Stimulated activated CD8-positive, alpha-beta memory T cell treated with anti-CD3 and anti-CD28 coated beads, Interleukin-15, amount 100 ng/mL, for 24 hours (primary cell): Measurements from ENCODE around the gene HYAL1.
"Not testable (repeated sequence)": the region's sequence is repeated elsewhere in the genome, so short reads cannot be mapped to it uniquely, and the experiment has no call there.

Experiments used
- DNase-seq: peaks from one replicate; pipeline ENCODE4 v3.0.0-alpha.2; 2020; ENCODE audit warnings: low read depth

HYAL1 gene

GRCh38 chr3:50318615-50319014, 15.2 kb upstream of the HYAL1 start:
- DNase-seq, result no peak

GRCh38 chr3:50318163-50318562, 14.8 kb upstream of the HYAL1 start:
- DNase-seq, result no peak

DNA sequence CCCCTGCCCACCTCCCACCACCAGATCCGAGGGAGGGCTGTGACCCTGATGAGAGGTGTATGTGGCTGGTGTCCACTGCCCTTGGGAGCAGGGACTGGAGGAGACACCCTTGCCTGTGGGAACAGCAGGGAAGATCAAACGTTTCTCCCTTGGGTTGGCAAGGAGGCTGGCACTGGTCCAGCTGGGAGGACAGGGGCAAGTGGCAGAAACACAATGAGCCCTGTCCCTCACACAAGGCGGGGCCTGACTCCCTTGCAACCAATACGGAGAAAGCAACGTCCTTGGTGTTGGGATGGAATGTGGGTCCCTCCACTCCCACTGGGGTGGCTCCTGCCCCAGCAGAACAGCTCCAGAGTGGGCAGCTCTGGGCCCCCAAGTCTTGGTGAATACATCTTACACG, 13.9 kb upstream of the HYAL1 start:
- DNase-seq, result no peak

DNA sequence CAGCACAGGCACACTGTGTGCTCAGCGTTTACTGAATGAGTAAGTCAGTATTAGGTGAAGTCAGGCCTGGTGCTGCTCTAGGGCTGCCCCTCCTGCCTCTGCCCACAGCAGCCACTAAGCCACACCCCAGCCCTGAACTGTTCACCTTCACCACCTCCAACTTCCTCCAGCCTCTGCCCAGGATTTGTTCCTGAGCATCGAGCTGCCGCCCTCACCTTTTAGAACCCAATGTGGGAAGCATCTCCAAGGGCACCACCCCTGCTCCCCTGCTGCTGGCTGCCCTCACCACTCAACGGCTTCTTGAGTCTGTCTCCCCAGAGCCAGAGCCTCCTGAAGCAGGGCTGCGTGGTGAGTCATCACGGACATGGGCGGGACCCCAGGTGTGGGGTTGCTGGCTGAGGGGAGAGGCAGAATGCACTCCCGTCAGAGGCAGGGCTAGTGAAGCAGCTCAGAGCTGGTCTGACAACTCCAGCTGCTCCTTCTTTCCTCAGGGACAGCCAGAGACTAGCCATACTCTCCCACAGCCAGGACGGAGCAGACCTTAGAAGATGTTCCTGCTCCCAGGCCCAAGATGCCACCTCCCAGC, 13.4 kb upstream of the HYAL1 start:
- peak; percentile 28 for DNase-seq

GRCh38 chr3:50314816-50315215, 11.4 kb upstream of the HYAL1 start:
- no peak for DNase-seq

- DNase-seq, result no peak
Observed at GRCh38 chr3:50314342-50314741, 11.0 kb upstream of the HYAL1 start.

GRCh38 chr3:50312041-50312440, 8.7 kb upstream of the HYAL1 start:
- not testable (repeated sequence) for DNase-seq

GRCh38 chr3:50304601-50305000, 1.2 kb upstream of the HYAL1 start:
- DNase-seq, result no peak

DNA sequence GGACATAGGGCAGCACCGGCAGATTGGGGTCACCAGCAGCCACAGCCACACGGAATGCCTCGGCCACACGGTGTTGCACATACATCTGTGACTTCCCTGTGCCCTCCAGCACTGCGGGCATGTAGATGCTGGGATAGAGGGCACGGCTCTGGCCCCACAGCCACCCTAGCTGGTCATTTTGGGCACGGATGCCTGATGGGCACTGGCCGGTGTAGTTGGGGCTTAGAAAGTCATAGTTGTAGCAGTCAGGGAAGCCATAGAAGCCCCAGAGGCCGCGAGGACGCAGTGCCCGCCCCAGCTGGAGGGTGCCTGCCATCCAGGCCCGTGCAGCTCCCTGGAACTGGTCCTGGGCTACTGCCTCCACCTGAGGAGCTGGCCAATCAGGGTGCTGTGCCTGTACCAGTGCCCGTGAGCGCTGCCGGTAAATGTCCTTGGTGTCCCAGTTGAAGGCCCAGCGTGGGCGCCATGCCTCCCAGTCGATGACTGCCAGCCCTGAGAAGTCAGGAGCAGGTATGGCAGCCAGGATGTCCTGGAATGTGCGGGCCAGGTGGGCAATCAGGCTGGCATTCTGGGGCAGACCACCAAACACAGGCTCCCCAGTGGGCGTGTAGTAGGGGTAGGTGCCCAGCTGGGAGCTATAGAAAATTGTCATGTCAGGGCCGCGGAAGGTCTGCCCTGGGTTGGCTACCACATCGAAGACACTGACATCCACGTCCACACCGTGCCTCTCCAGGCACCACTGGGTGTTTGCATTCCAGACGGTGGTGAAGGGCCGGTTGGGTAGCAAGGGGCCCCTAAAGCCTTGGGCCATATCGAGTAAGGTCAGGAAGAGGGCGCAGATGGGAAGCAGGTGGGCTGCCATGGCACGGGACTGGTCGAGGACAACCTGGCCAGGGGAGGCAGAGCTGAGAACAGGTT, 1.0 kb downstream of the HYAL1 start:
- DNase-seq, result no peak

DNA sequence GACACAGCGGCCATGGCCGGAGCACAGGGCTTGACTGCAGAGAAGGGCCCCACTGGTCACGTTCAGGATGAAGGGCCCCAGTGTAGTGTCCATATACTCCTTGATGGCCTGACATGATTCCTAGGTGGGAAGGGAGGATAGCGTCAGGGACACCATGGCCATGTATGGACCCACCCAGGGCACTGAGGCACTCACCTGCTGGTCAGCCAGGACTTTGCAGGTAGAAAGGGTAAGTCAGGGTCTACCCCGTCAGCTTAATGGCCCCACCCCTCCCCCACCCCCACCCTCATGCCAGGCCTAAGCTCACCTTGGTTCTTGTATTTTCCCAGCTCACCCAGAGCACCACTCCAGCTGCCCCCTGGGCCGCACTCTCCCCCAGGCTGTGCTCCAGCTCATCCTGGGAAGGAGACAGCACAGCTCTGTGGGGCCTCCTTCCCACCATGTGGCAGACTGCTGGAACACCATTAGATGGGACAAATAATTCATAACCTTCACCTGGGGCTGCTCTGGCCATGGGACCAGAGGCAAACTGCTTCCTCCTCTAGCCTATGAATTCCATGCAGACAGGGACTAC, 2.6 kb downstream of the HYAL1 start:
- DNase-seq, result no peak

DNA sequence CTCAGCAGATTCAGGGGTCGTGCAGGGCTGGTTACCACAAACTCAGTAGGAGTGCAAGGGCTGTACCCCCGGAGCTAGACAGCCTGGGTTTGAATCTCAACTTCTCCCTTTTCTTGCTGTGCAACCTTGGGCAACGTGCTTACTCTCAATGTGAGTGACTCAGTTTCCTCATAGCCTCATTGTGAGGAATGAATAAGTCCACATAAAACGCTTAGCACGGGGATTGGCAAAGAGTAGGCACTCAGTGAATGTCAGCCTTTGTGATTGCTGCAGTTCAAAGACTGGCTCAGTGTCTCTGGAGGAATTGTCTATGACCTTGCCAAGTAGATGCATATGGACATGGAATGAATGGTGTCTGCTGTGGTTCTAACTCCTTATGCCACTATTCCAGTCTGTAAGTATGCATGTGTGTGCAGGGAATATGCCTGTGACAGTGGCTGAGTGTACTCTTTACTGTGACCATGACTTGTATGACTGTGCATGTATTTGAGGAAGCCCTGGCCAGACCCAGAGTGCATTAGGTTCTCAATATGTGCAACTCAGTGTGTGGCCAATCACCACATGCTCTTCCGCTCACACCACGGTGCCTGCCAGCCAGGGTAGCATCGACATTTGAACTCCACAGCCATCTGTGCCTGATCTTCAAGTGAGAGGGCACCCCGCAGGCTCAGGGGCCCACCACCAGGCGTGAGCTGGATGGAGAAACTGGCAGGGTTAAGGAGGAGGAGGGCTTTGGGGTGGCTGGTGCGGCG, 3.3 kb downstream of the HYAL1 start:
- DNase-seq, result no peak

GRCh38 chr3:50299638-50299928, 3.8 kb downstream of the HYAL1 start:
- no peak for DNase-seq

DNA sequence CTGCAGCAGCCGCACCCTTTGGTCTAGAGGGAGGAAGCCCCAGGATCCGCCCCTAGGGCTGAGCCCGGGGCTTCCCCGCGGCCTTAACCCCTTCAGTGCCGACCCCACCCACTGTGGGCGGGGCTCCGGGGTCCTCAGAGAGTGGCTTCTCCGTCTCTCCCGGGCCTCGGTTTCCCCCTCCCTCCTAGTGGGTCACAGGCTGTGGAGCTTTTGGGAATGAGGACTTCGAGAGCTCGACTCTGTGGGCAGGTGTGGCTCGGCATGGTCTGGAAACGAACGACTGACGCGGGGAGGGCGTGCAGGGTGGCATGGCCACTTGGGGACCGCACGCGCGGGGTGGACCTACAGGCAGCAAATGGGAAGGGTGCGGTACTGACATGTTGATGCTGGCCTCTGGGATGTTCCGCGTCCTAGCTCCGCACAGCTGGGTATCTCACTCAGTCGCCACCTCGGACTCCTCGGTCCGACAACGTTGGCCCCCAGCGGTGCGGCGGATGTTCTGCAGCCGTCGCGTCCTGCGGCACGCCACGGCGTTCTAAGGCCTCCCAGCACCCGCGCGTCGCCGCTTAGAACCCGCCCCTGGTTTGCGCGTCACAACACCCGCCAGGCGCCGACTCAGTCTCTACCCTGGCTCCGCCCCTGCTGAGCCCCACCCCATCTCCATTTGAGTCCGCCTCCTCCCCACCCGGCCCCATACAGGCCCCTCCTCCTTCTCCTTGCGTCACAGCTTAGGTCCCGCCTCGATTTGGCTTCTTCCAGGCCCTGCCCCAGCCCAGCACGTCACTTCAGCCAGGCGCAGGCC, 4.3 kb downstream of the HYAL1 start, which contains the start of the genes HYAL3 and NAA80:
Gene HYAL3, minus strand, starts transcription at position 570 of the 802 bp plus-strand sequence. CDS start 3,803 bp downstream, outside the sequence.
Gene NAA80, minus strand, starts transcription at position 570 of the 802 bp plus-strand sequence. CDS start 1,942 bp downstream, outside the sequence.
- DNase-seq, result peak; percentile 94

DNA sequence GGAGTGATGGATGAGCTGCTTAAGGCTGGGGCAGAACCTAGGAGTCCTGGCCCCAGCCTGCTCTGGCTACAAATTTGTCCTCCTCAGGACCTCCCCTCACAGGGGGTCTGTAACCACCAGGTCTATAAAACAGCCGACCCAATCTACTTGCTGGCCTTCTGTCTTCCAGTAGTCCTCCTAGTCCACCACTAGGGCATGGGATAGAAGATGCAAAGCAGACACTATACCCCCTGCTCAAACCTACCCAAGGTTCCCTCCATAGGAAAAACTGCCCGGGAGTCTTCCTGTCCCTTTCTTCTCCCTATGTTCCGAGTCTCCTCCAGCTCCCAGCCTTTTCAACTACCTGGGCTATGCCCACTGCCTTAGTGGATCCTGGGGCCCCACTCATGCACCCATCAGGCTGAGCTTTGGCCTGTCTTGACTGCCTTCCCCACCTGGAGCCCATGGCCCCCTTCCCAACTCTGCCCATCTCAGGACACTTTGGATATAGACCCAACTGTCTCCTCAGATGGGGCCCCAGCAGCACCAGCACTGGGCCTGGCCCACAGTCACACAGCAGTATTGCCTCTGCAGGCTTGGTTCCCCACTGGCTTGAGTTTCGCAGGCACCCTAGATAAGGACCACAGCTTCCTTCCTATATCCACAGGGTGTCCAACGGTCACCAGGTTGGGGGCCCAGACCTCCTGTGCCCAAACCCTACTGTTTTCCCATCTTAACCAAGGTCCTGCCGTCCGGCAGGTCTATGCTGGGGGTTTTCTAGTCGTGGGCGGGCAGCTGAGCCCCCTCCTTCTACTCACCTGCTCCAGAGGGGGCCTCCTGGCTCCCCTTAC, 5.3 kb downstream of the HYAL1 start:
- no peak for DNase-seq

GRCh38 chr3:50297384-50297775, 6.0 kb downstream of the HYAL1 start:
- no peak for DNase-seq

DNA sequence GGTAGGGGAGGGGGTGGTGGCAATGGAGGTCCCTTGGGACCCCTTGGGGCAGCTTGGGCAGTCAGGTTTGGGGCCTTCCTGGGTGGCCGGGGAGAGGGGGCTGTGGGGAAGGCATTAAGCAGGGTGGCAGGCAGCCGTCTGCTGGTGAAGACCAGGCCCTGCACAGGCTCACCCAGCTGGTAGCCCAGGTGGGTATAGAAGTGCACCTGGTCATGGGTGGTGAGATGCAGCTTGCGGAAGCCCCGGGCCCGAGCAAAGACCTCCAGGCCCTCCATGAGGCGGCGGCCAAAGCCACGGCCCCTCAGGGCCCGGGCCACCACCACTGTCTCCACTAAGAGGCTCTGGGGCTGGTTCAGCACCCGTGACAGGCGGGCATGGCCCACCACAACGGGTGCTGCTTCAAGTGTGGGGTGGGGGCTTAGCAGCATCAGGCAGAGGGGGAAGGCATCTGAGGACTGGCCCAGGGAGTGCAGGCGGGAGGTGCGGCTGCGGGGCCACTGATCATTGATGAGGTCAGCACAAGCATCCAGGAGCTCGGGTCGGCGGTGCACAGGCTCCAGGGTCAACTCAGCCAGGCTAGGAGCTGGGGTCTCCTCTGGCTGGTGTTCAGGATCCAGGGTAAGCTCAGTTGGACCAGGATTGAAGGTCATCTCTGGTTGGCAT, 6.5 kb downstream of the HYAL1 start:
- no peak for DNase-seq

- DNase-seq, result no peak
Observed at GRCh38 chr3:50295553-50296431, 7.6 kb downstream of the HYAL1 start.

- DNase-seq, result no peak
Observed at GRCh38 chr3:50294492-50295403, 8.6 kb downstream of the HYAL1 start.
